Nephron (organoid): Measurements from ENCODE around the gene COQ4.
"Not testable (repeated sequence)": the region's sequence is repeated elsewhere in the genome, so short reads cannot be mapped to it uniquely, and the experiment has no call there.

ENCODE experiments used
- H3K27ac Mint-ChIP-seq, 3 experiments: 2 replicates each; pipeline ENCODE4 v1.8.0; 2020; ENCODE audit warnings: mixed read lengths in 3 of 3, mild to moderate bottlenecking in 2 of 3, moderate library complexity in 1 of 3
- H3K27me3 Mint-ChIP-seq: 2 replicates; pipeline ENCODE4 v1.8.0; 2021; ENCODE audit warnings: low read depth, mild to moderate bottlenecking, moderate library complexity, mixed read lengths
- H3K36me3 Mint-ChIP-seq: 2 replicates; pipeline ENCODE4 v1.8.0; 2020; ENCODE audit warnings: low read depth, mixed read lengths
- H3K4me1 Mint-ChIP-seq: 2 replicates; pipeline ENCODE4 v1.8.0; 2020; ENCODE audit warnings: mixed read lengths
- H3K4me3 Mint-ChIP-seq, 3 experiments: 2 replicates each; pipeline ENCODE4 v1.8.0; 2020; ENCODE audit warnings: mild to moderate bottlenecking in 3 of 3, mixed read lengths in 3 of 3, moderate library complexity in 2 of 3
- H3K9me3 Mint-ChIP-seq: 2 replicates; pipeline ENCODE4 v1.8.0; 2020; ENCODE audit warnings: mixed read lengths
- TF ChIP-seq, protein P1 (sequence below), 3 experiments: fragments of 200-600 bp; sonication (generic); IDR thresholded peaks; one replicate each; pipeline ENCODE4 v1.5.0; 2021; ENCODE audit warnings: antibody characterized with exemption in 3 of 3; ENCODE audit not compliant: unreplicated experiment in 3 of 3

The COQ4 gene

DNA sequence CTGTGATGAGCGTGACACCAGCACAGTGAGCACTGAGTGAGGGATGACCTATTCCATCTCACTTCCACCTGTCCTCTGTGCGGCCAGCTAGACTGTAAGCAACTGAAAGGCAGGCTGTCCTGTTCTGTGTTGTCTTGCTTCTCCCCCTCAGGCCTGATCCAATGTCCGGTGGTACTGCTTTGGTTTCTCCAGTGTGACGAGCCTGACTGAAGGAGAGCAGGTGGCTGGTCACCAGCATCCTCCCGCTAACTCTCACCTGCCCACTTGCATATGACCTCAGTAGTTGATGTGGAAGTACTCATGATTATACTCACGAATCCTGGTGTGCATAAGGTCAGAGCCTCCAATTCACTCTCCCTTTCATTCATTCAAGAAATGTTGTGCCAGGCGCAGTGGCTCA is 15.3 kb downstream of the COQ4 start:
- TF ChIP-seq, protein P1, sequence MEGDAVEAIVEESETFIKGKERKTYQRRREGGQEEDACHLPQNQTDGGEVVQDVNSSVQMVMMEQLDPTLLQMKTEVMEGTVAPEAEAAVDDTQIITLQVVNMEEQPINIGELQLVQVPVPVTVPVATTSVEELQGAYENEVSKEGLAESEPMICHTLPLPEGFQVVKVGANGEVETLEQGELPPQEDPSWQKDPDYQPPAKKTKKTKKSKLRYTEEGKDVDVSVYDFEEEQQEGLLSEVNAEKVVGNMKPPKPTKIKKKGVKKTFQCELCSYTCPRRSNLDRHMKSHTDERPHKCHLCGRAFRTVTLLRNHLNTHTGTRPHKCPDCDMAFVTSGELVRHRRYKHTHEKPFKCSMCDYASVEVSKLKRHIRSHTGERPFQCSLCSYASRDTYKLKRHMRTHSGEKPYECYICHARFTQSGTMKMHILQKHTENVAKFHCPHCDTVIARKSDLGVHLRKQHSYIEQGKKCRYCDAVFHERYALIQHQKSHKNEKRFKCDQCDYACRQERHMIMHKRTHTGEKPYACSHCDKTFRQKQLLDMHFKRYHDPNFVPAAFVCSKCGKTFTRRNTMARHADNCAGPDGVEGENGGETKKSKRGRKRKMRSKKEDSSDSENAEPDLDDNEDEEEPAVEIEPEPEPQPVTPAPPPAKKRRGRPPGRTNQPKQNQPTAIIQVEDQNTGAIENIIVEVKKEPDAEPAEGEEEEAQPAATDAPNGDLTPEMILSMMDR (IDR thresholded peaks at IDR 0.05; ENCODE audit: unreplicated experiment in 3 of 3), result no peak
- Mint-ChIP-seq H3K36me3 (peaks cover 3% of the 10 kb centered on the region), H3K4me1 (peaks cover 6% of the 10 kb centered on the region), H3K4me3 (no peak overlapping the region), H3K9me3 (no peaks in the 10 kb centered on the region), H3K27me3 (no peaks in the 10 kb centered on the region), H3K27ac (no peak overlapping the region)

DNA sequence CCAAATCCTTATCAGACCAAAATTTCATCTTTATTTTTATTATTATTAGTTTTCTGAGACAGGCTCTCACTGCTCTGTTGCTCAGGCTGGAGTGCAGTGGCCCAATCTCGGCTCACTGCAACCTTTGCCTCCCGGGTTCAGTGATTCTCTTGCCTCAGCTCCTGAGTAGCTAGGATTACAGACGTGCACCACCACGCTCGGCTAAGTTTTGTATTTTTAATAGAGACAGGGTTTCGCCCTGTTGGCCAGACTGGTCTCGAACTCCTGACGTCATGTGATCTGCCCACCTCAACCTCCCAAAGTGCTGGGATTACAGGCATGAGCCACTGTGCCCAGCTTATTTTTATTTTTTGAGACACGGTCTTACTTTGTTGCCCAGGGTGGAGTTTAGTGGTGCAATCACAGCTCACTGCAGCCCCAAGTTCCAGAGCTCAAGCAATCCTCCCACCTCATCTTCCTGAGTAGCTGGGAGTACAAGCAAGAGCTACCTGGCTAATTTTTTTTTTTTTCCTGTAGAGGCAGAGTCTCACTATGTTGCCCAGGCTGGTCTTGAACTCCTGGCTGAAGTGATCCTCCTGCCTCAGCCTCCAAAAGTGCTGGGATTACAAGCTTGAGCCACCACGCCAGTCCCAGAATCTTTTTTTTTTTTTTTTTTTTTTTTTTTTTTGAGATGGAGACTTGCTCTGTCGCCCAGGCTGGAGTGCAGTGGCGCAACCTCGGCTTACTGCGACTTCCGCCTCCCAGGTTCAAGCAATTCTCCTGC is 16.4 kb downstream of the COQ4 start:
- not testable (repeated sequence) for H3K4me1 Mint-ChIP-seq, H3K27me3 Mint-ChIP-seq, H3K9me3 Mint-ChIP-seq, H3K36me3 Mint-ChIP-seq
- peak overlapping the region in 1 of 3 experiments; percentile 71 for H3K27ac Mint-ChIP-seq
- H3K4me3 Mint-ChIP-seq, result peak overlapping the region; percentile 87 to 90 (median 87)

DNA sequence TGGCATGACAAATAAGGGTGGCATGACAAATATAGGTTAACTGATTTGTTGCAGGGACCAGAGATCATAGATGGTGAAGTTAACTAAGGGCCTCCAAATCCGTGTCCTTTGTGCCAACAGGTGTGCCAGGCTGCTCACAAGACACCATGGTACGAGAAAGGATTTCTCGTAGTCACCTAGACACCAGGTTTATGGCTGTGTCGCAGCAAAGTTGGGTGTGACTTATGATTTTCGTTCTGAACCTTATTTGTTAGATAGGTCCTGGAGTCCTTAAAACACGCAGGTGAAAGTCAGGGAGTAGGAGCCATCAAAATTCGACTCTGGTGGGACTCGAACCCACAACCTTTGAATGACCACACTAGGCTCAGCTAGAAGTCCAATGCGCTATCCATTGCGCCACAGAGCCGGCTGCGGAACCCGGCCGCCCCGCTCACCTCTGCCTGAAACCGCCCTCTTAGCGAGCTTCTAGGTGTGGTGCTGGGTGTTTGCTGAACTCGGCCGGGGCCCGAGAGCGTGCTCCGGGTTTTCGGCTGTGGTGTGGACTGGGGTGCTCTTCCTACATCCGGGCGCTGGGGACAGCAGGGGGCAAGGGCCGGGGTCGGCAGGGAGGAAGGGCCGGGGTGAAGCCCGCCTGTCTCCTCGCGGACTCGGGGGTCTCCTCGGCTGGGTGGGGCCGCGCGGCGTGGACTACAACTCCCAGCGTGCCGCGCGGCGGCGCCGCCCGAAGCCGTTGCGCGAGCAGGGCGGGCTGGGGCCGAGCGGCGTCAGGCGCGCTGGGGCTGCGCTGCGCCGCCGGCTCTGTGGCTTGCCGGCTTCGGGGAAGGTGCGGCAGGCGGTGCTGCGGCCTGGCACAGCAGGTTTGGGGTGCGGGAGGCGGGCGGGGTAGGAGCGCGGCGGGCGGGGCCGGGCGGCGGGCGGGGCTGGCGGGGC is 17.4 kb downstream of the COQ4 start, which contains the start of gene SLC27A4:
Gene SLC27A4, plus strand, starts transcription at position 767 of the 930 bp plus-strand sequence. CDS start 2,606 bp downstream, outside the sequence.
- Mint-ChIP-seq H3K27me3 (no peaks in the 10 kb centered on the region), H3K36me3 (peaks cover 13% of the 10 kb centered on the region), H3K27ac (peak within 1 kb of the TSS; percentile 60 to 86 (median 72)), H3K9me3 (no peaks in the 10 kb centered on the region), H3K4me1 (peaks cover 6% of the 10 kb centered on the region), H3K4me3 (peak within 1 kb of the TSS; percentile 95 to 97 (median 95))
- TF ChIP-seq, protein P1 (IDR thresholded peaks at IDR 0.05; ENCODE audit: unreplicated experiment in 3 of 3), result no peak

DNA sequence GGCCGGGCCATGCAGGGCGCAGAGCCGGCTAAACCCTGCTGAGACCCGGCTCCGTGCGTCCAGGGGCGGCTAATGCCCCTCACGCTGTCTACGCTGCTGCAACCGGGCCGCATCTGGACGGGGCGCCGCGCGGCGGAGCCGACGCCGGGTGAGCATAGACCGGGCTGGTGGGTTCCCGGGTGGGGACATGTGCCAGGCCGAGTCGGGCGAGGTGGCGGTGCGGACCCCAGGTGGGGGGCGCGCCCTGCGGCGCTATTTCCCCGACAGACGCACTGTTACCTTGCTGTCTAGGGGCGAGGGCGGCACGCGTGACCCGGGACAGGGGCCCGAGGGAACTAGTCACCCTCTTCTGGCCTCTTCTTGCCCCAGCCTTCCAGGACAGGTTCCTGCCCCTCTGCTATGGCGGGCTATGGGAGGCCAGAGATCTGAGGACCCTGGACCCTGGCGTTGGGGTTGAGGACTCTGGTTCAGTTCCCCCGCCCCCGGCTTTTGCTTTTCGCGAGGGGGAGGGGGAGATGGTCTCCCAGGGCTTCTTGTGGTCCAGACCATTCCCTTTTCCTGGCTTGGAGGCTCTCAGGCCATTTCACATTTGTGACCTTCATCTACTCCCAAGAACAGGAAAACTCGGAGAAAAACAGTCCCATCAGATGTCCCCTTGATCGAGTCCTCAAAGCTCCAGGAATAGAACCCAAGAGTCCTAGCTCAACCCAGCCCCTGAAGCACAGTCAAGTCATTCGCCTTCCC is 18.2 kb downstream of the COQ4 start:
- Mint-ChIP-seq H3K4me1 (peaks cover 6% of the 10 kb centered on the region), H3K27me3 (no peaks in the 10 kb centered on the region), H3K4me3 (peak overlapping the region; percentile 95 to 97 (median 95)), H3K27ac (peak overlapping the region; percentile 60 to 86 (median 72)), H3K36me3 (peaks cover 13% of the 10 kb centered on the region), H3K9me3 (no peaks in the 10 kb centered on the region)
- TF ChIP-seq, protein P1 (IDR thresholded peaks at IDR 0.05; ENCODE audit: unreplicated experiment in 3 of 3), result no peak

DNA sequence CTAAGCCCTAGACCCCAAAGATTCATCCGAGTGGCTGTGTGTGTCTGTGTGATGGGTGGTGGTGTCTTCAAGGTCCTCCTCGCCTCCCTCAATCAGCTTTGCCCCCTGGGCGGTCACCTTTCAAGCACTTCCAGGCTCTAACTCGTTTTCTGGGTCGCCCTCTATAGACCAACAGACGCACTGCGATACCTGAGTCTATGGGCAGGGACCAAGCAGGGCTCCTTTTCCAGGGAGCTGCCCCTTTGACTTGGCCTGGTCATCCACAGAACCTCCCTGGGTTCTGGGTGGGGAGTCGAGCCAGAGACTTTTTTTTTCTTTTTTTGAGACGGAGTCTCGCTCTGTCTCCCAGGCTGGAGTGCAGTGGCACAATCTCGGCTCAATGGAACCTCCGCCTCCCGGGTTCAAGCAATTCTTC is 18.8 kb downstream of the COQ4 start:
- Mint-ChIP-seq H3K4me3 (peak overlapping the region; percentile 95 to 97 (median 95)), H3K27ac (peak overlapping the region; percentile 60 to 86 (median 72)), H3K9me3 (no peaks in the 10 kb centered on the region), H3K36me3 (peaks cover 13% of the 10 kb centered on the region), H3K4me1 (peaks cover 6% of the 10 kb centered on the region), H3K27me3 (no peaks in the 10 kb centered on the region)
- TF ChIP-seq, protein P1 (IDR thresholded peaks at IDR 0.05; ENCODE audit: unreplicated experiment in 3 of 3), result peak; percentile 53 to 58 (median 54)
